Adrenal gland (tissue), 12 donors: Measurements from ENCODE around the gene BRPF1. TPM values are rescaled to one million over a fixed set of nuclear protein-coding genes. Genes with fewer than 3 reads are reported as not detected.

Experiments used
- DNase-seq, 7 donors: peaks; one replicate each; pipeline ENCODE4 v3.0.0-alpha.2; 2019 to 2020
- H3K27ac ChIP-seq, 5 donors: fragments of 200-600 bp; sonication (generic) in 4 of 5; 1 replicate in 3 of 5; 2 replicates in 2 of 5; pipeline versions ENCODE4 v1.5.1 to v1.8.0; 2016 to 2020; ENCODE audit warnings: mild to moderate bottlenecking in 1 of 5
- H3K27me3 ChIP-seq: fragments of 200-600 bp; 2 replicates; pipeline ENCODE4 v1.8.0; 2021
- H3K36me3 ChIP-seq, 2 donors: fragments of 200-600 bp; replicated peaks in 1 of 2; 1 replicate in 1 of 2; 2 replicates in 1 of 2; pipeline versions ENCODE4 v1.5.1 to v1.8.0; 2018 to 2022
- H3K4me1 ChIP-seq, 2 donors: fragments of 200-600 bp; replicated peaks in 1 of 2; 1 replicate in 1 of 2; 2 replicates in 1 of 2; pipeline versions ENCODE4 v1.5.1 to v1.8.0; 2018 to 2021
- H3K4me3 ChIP-seq, 4 donors: fragments of 200-600 bp; sonication (generic) in 3 of 4; one replicate each; pipeline ENCODE4 v1.5.1; 2016 to 2018
- H3K9me3 ChIP-seq, 3 donors: fragments of 200-600 bp; sonication (generic) in 1 of 3; replicated peaks in 1 of 3; 1 replicate in 2 of 3; 2 replicates in 1 of 3; pipeline versions ENCODE4 v1.5.1 to v1.8.0; 2016 to 2021
- CTCF ChIP-seq, 6 experiments: fragments of 450-650 bp in 4 of 6; fragments of 200-600 bp in 2 of 6; sonication (generic) in 1 of 6; IDR thresholded peaks; 1 replicate in 5 of 6; 2 replicates in 1 of 6; pipeline versions ENCODE4 v1.5.1 to v1.8.0; 2016 to 2021; ENCODE audit warnings: antibody characterized with exemption in 6 of 6, mild to moderate bottlenecking in 2 of 6, moderate library complexity in 1 of 6
- POLR2A ChIP-seq, 2 donors: fragments of 450-650 bp; IDR thresholded peaks; one replicate each; pipeline ENCODE4 v1.6.1; 2017; ENCODE audit warnings: antibody characterized with exemption in 2 of 2, mild to moderate bottlenecking in 2 of 2, moderate library complexity in 1 of 2
- WGBS, 4 donors: extraction: QIAGEN DNeasy Blood & Tissue Kit in 2 of 4; methylation state at CpG; one replicate each; pipeline versions ENCODE4 v1.1.5 to v1.1.7; 2013 to 2017; 5-methylcytosine and 5-hydroxymethylcytosine counted together
- intact Hi-C, 2 donors: fragments of 100-400 bp; cut with DNase I; formaldehyde crosslinking; loops; one replicate each; pipeline versions ENCODE4 v1.14.1 to v1.15.0; 2022 to 2023
- polyA plus RNA-seq, 3 donors: library from polyadenylated mRNA; stranded (reverse); fragments of 200-250 nt in 2 of 3; fragments of 350-450 nt in 1 of 3; fragmentation: Illumina TruSeq in 1 of 3; extraction: RNeasy Lipid Tissue Mini Kit (QIAGEN cat#74804) in 1 of 3; gene quantifications; one replicate each; pipeline ENCODE4 v1.2.3, GENCODE V29; 2013 to 2014
- total RNA-seq, 9 donors: library from RNA; depleted of rRNA in 4 of 9; stranded (reverse); fragments of >200 nt in 4 of 9; fragments of 120-200 nt in 1 of 9; fragmentation: NEBNext Ultra II Directional in 1 of 9; extraction: Animal tissue kit (Norgen Biotek cat#: 25700) in 1 of 9; gene quantifications; one replicate each; pipeline versions ENCODE4 v1.1.0 to v1.2.4, GENCODE V29; 2013 to 2023
- donor health status: healthy with polysubstance abuse.
- donor health status: Bipolar disorder and iron deficiency.
- donor health status: DM: yes; HTN: yes; CAD: no.
- donor health status: DM: no; HTN: no; CAD: no.
- donor health status: DM: no; HTN: no; CAD: no.
- donor health status: DM: yes; HTN: yes; CAD: no.

The BRPF1 gene
- total and polyA plus RNA-seq, 12 donors, result 7.4 to 18.7 (median 14.3) TPM

GRCh38 chr3:9780458-9780812 is 48.9 kb downstream of the BRPF1 start:
- Histone ChIP-seq H3K27me3 (no peaks in the 10 kb centered on the region), H3K27ac (peak overlapping the region; percentile 21 to 72 (median 49)), H3K4me3 (no peak overlapping the region), H3K36me3 (peaks cover 0 to 41% of the 10 kb centered on the region in 2 donors), H3K9me3 (no peaks in the 10 kb centered on the region), H3K4me1 (peaks cover 41 to 67% of the 10 kb centered on the region in 2 donors)
- DNase-seq, result peak in 2 of 7 donors; percentile 38 to 49
- intact Hi-C loops, result no loop called here
- WGBS, 4 donors, result 52 to 64% (median 59%) methylated on average over 6 to 10 of the region's 10 CpGs
- TF ChIP-seq POLR2A (IDR thresholded peaks at IDR 0.05), result no peak
- no peak for TF ChIP-seq CTCF (IDR thresholded peaks at IDR 0.05)

GRCh38 chr3:9780910-9781309 is 49.4 kb downstream of the BRPF1 start:
- Histone ChIP-seq H3K36me3 (peaks cover 0 to 43% of the 10 kb centered on the region in 2 donors), H3K27ac (peak overlapping the region; percentile 21 to 72 (median 49)), H3K27me3 (no peaks in the 10 kb centered on the region), H3K4me1 (peaks cover 45 to 71% of the 10 kb centered on the region in 2 donors), H3K4me3 (no peak overlapping the region), H3K9me3 (no peaks in the 10 kb centered on the region)
- intact Hi-C loops, result no loop called here
- no peak for DNase-seq
- WGBS, 4 donors, result 69 to 78% (median 71%) methylated on average over 4 of the region's 4 CpGs
- no peak for TF ChIP-seq POLR2A (IDR thresholded peaks at IDR 0.05)
- TF ChIP-seq CTCF (IDR thresholded peaks at IDR 0.05), result no peak

- Histone ChIP-seq H3K4me1 (peaks cover 51 to 77% of the 10 kb centered on the region in 2 donors), H3K36me3 (peaks cover 0 to 48% of the 10 kb centered on the region in 2 donors)
- WGBS, 4 donors, result 10 to 28% (median 20%) methylated on average over 1 of the region's 1 CpG
These were observed 50.0 kb downstream of the BRPF1 start for GRCh38 chr3:9781551-9781950.

GRCh38 chr3:9781978-9782603 is 50.6 kb downstream of the BRPF1 start:
- no peak overlapping the region for H3K4me3 ChIP-seq
- peak overlapping the region in 3 of 5 donors; percentile 53 to 72 (median 57) for H3K27ac ChIP-seq
- TF ChIP-seq POLR2A (IDR thresholded peaks at IDR 0.05), result no peak
- intact Hi-C loops, result no loop called here
- no peaks in the 10 kb centered on the region for H3K27me3 ChIP-seq
- H3K9me3 ChIP-seq, result no peaks in the 10 kb centered on the region
- WGBS, 4 donors, result 41 to 54% (median 50%) methylated on average over 3 of the region's 3 CpGs
- no peak for DNase-seq
- peaks cover 56 to 77% of the 10 kb centered on the region in 2 donors for H3K4me1 ChIP-seq
- H3K36me3 ChIP-seq, result peaks cover 0 to 48% of the 10 kb centered on the region in 2 donors

More at GRCh38 chr3:9781551-9781950, 50.0 kb downstream of the BRPF1 start:
- no peaks in the 10 kb centered on the region for H3K9me3 ChIP-seq
- intact Hi-C loops, result no loop called here
- no peak overlapping the region for H3K4me3 ChIP-seq
- H3K27me3 ChIP-seq, result no peaks in the 10 kb centered on the region
- TF ChIP-seq POLR2A (IDR thresholded peaks at IDR 0.05) (no peak), CTCF (IDR thresholded peaks at IDR 0.05) (no peak)
- H3K27ac ChIP-seq, result peak overlapping the region in 3 of 5 donors; percentile 57 to 72 (median 72)
- DNase-seq, result no peak

GRCh38 chr3:9782770-9783169 is 51.2 kb downstream of the BRPF1 start:
- DNase-seq, result no peak
- Histone ChIP-seq H3K9me3 (no peaks in the 10 kb centered on the region), H3K36me3 (peaks cover 0 to 48% of the 10 kb centered on the region in 2 donors), H3K4me1 (peaks cover 61 to 77% of the 10 kb centered on the region in 2 donors), H3K27me3 (no peaks in the 10 kb centered on the region), H3K27ac (peak overlapping the region in 2 of 5 donors; percentile 57 to 72), H3K4me3 (no peak overlapping the region)
- intact Hi-C loops, result no loop called here
- TF ChIP-seq CTCF (IDR thresholded peaks at IDR 0.05) (no peak), POLR2A (IDR thresholded peaks at IDR 0.05) (no peak)
- 26 to 40% (median 36%) methylated on average over 3 of the region's 3 CpGs for WGBS, 4 donors
